ENCODE results near the gene ZNF740.
A peak's percentile ranks its signal among the peaks of the same experiment; 100 is the strongest.

The ZNF740 gene

DNA sequence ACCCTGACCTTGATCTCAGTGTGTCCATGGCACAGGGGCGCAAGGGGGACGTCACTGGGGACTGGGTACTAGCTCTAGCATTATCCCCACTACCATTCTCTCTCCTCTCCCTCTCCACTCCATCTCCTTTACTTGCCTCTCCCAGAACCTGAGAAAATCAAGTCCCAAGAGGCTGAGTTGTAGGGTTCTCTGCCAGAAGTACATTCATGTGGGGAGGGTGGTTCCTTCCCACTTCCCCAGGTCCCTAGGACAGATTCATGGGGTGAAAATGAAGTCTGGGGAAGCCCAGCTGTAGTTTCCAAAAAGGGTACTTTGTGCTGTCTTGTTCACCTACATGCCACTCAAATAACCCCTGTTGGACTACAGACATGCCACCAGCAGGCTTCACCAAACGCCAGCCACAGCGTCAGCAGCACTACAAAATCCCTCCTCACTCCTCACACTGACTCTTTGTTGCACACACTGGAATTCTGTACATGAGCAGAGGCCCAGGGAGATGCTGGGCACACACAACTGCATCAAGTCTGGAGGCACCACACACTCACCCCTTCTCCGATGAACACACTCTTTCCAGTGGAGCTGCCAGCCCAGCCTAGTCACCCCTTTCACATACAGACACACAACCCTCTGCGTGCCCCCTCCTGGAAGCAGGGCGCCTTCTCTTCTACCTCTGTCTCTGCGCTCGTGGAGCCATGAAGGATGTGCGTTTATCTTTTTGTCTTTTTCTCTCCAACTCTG, 44.5 kb downstream of the ZNF740 start:
- peak in 3 of 58 donors; percentile 16 to 21 (median 20) for DNase-seq

DNA sequence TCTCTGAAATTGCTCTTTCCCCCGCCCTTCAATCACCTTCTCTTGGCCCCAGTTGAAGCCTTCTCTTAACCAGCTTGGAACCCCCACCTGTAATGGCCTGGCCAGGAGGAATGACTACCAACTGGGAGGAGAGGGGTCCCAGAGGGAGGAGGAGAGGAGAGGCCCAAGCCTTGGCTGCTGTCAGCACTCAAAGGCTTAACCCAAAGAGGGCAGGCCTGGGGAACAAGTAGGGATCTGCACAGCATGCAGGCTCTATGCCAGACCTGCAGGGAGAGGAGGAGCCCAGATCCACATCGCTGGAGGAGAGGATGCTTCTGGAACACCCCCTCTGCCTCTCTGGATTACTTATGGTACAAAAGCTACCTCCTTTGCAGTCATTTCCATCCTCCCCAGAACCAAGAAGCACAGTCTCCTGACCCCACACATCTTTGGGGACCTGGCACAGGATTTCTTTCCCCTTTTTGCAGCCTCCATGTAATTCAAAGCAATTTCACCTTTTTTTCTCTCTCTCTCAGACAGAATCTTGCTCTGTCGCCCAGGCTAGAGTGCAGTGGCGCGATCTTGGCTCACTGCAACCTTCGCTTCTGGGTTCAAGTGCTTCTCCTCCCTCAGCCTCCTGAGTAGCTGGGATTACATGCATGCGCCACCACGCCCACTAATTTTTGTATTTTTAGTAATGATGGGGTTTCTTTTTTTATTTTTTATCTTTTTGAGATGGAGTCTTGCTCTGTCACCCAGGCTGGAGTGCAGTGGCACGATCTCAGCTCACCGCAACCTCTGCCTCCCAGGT, 45.3 kb downstream of the ZNF740 start:
- DNase-seq, result peak in 1 of 58 donors; percentile 28

DNA sequence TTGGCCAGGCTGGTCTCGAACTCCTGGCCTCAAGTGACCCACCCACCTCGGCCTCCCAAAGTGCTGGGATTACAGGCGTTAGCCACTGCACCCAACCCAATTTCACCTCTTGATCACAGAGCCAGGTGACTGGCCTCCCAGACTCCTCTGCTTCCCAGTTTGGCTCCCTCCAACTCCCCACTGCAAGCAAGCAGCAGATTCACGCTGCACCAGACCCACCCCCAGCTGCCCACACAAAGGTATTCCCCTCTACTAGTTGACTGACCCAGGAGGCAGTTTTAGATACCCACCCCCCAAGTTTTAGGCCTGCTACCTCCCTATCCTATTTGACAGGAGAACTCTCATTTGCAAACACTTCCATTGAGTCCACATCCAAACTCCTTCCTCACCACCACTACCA, 46.3 kb downstream of the ZNF740 start:
- DNase-seq, result no peak

DNA sequence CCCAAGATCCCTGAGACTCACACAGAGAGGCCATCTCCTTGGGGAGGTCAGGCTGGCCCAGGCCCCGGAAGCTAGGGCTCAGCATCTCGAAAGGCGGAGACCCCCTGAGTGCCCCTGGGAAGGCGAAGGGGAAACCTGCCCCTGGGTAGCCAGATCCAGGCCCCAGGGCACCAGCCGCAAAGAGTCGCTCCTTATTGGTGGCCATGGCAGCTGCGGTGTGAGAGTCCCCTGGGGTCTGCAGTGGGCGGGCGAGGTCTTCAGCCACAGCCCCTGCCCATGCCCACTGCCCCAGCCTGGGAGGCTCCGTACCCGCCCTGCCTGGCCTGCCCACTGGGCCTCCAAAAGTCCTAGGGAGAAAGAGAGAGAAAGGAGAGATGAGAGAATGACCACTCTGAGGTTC, 46.8 kb downstream of the ZNF740 start:
- DNase-seq, result no peak

DNA sequence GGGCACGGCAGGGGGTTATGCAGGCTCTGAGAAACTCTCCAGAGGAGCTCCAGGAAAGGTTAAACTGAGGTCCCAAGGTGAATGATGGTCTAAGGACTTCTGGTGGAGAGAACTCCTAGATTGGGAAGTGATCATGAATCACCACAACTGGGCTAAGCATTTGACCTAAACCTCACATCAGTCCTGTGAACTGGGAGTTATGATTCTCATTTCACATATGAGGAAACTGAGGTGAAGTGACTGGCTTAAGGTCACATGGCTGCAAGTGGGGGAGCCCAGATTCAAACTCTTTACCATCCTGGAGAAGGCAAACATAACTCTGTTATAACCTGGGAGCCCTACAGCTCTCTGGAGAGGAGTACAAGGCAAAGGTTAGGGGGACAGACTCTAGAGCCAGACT, 47.3 kb downstream of the ZNF740 start:
- no peak for DNase-seq

DNA sequence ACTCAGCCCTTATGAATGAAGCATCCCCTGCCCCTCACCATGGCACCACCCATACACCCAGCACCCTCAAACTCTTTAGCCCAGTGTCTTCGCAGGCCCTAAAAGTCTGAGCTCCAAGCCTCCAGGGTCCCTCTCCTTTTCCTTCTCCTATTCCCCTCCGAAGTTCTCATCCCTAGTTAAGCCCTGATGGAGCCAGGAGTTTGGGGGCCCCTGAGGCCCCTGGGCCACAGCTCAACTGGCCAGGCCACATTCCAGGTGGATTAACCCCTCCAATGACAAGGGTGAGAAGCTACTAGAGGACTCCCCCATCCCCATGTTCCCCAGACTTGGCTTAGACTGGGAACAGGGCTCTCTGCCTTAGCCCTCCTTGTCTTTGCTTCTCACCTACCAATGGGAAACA, 48.9 kb downstream of the ZNF740 start:
- no peak for DNase-seq

DNA sequence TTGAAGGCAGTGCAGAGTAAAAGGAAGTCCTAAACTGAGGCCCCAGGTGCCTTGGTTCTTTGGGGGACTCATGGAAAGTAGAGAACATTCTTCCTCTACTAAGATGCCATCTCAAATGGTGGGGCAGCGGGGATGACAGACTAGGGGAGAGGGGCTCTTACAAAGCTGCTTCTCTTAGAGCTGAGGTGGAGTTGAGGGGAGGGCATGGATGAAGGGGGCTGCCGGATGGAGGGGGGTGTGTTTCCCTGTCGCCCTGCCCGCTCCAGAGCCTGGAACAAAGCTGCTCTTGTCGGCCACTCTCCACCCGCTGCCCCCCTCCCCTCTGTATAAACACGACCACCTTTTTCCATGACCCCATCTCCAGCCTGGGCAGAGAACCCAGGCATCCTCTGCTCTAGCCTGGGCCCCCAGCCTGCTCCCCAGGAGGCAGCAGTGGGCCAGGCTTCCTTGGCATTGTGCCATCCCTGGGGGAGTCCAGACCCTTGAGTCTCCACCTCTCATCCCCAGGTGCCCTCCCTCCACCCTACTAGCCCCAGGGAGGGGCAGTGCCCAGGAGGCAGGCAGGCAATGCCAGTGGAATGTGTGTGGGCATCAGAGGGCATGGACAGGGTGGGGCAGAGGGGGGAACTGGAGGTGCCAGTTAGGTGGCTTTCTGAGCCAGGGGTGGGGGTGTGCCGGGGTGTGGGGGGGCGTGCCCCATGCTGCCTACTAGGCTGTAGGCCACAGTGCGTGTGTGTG, 49.8 kb downstream of the ZNF740 start:
- peak in 1 of 58 donors; percentile 28 for DNase-seq

DNA sequence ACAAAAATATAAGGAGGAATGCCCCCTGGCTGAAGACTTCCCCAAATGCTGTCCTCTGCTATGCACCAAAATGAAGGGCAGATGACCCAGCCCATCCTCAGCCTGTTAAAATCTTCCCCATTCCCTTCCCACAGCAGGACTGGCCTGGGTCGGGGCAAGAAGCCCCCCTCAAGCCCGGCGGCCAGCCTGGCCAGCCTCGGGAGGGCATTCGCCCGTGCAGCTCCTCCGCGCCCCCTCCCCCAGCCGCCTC, 51.1 kb downstream of the ZNF740 start:
- no peak for DNase-seq

DNA sequence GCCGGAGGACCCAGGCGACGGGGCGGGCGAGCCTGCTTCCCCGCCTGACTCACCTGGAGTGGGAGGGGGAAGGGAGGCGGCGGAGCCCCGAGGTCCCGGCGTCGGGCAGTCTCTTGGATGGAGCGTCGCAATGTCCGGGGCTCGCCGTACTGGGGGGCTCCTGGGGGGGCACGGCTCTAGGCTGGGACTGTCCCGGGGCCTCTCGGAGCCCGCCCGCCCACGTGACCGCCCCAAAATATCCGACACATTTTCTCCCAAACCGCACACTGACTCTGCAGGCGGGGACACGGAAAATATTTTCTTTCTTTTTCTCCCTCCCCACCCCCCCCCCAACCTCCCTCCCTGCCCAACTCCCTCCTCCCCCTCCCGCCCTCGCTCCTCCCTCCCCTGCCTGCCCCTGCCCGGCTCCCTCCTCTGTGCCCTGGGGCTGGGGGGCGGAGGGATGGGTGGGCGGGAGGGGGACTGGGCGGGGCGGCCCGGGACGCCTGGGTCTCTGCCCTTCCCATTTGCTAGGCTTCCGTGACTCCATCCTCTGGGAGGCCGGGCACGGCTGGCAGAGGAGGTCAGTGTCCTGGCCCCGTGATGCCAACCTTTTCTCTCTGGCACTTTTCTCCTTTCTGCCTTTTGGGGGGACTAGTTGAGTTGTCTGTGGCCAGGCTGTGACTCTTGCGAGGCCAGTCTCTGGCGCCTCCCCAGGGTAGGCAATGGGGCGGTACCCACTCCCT, 51.6 kb downstream of the ZNF740 start, which contains the start of gene RARG:
RARG (minus strand) TSS at position 289 of the 725 bp plus-strand sequence. CDS start 4,664 bp downstream, outside the sequence.
- peak in 33 of 58 donors; percentile 28 to 88 (median 48) for DNase-seq

DNA sequence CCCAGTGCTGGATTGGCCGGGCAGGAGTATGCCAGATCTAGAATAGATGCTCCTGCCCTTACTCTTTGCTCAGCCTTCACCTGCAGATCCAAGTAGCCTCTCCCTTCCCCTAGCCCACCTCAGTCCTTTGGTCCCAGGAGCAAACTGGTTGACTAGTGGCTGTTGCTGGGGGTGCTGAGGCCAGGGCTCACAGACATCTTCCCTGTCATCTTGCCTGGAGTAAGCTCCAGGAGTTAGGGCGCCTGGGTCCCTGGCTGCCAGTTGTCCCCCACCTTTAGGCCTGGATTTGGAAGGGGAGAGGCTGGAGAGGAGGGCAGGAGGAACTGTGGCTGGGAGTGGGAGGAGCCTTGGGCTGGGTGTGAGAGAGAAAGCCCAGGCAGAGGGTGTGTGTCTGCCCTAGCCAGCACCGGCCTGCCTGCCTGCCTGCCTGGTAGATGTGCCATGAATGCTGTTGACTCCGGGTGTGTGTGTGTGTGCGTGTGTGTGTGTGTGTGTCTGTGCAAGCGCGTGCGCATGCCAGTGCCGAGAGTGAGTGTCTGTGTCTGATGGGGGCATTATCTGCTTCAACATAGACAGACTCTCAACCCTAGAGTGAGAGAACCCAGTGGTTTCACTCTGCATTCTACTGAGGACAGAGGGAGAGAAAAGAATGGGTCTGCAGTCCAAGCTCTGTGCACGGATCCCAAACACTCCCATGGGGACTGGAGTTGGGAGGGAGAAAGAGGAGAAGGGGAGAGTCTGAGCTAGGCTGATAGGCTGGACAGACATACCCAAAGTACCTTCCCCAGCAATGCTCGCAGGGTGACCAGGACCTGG, 52.3 kb downstream of the ZNF740 start:
- DNase-seq, result peak in 15 of 58 donors; percentile 17 to 50 (median 39)

DNA sequence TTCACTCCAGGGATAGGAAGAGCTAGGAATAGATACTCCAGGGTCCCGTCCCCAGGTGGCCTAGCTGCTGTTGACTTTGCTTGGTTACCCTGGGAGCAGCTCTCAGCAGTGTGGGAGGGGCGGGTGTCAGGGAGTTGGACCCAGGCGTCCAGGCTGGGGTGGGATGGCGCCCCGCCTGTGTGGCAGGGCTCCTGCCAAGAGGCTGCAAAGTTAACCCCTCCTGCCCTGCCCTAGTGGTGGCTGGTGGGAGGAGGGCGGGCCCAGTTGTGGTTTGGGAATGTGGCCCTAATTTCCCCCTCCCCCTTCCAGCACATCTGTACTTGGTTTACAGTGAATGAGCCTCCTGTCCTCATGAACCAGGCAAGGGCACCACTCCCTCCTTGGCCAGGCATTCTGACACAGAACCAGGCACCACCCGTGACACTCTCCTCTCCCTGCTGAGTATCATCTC, 53.2 kb downstream of the ZNF740 start:
- DNase-seq, result no peak

DNA sequence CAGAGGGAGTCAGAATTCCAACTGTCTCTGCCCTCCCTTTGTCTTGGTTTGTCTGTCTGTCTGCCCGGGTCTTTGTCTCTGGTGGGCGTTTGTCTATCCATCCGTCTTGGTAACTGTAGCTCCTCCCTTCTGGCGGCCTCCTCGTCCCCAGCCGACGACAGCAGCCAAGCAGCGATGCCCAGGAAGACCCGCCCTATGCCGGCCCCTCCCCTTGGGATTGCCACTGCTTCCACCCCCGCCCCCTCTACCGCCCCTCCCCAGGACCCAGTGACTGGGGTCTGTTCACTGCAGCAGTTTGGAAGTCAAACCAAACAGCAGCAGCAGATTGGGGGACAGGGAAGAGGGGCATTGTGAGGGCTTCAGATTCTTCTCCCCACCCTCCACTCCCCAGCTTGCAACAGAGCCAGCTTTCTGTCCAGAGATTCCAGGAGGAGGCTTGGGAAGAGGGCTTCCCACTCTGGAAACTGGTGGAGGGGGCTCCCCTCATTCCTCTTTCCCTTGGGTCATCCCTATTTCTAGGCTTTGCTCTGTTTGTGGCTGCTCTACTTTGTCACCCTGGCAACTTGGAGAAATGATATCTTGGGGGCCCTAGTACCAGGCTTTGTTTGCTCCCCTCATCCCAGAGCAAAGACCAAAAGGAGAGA, 53.9 kb downstream of the ZNF740 start:
- peak in 3 of 58 donors; percentile 15 to 19 (median 15) for DNase-seq

DNA sequence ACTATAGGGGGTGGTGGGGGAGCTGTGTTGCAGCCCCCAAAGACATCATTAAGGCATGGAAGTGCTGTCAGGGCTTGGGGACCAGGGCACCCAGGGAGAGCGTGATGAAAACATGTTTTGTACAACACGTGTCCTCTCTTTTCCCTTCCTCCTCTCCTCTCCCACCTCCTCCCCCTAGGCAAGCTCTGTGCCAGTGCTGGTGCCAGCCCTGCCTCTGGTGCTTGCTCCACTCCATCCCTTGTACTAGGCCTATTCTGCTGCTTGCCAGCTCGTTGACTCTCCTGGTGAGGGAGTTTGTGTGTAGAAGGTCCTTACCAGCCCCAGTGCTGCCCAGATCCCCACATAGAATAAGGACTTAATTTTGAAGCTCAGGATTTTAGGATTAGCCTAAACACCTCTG, 54.6 kb downstream of the ZNF740 start:
- DNase-seq, result peak in 3 of 58 donors; percentile 8 to 18 (median 16)

DNA sequence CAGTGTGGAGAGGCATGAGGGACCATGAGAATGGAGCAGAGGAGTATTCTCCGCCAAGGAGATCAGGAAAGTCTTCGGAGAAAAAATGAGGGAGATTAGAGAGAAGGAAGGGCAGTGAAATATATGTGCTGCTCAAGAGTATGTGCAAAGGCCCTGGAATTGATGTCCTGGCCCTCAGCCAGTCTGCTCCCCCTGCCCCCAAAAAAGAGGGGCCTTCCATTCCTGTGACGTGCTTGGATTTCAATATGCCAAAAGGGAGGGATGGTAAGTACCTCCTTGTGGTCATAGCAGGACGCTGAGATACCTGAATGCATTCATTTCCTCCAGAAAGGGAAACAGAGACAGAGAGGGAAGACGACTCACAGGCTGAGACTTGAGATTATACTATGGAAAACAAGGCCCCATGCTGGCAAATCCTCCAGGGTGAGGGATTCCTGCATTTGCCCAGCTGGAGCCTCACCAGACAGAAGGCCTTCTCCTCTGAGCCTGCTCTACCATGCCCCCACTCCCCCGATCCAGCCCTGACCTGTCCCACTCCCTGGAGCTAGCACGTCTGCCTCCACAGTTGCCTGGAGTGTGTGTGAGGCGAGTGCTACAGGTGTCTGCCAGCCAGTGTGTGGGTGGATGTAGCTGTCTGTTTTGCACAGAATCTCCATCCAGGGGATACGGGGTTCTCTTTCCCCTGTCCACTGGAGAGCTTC, 55.4 kb downstream of the ZNF740 start:
- peak in 3 of 58 donors; percentile 12 to 36 (median 29) for DNase-seq

DNA sequence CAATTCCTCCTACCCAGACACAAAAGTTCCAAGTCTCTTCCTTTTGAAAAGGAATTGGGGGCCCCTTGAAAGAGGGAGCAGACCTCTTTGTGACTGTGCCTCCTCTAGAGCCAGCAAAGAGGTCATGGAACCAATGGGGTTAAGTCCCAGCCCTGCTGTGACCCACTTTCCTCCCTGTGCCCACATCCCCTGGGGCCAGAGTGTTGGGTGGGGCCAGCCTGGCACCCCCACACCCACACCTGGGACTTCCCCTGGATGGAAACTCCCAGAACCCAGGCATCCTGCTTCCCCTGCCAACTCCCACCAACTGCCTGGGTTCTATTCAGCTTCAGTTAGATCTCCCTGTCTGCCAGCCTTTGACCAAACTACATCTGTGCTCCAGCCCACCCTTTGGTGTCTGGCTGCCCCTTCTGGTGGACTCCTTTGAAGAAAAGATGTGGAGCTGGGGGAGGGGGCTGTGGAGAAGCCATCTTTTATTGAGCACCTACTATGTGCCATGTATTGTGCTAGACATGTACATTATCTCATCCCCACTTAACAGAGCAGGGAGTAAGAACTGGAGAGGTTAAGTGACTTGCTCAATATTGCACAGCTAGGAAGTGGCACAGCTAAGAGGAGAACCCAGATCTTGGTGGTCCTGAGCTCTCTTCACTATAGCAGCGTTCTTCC, 56.1 kb downstream of the ZNF740 start:
- DNase-seq, result no peak

DNA sequence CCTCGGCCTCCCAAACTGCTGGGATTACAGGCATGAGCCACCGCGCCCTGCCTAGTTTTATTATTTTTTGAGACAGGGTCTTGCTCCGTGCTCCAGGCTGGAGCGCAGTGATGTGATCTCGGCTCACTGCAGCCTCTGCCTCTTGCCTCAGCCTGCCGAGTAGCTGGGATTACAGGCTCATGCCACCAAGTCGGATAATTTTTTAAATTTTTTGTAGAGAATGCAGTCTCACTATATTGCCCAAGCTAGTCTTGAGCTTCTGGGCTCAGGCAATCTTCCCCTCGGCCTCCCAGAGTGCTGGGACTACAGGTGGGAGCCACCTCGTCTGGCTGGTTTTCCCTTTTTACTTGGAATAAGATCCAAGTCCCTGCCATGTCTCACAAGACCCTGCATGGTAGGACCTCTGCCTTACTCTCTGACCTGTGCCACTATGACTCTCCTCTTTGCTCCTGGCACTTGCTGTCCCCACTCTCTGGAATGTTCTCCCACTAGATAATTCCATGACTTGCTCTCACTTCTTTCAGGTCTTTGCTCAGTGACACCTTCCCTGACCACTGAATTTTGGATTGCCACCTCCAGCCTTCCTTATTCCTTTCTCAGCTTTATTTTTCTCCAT, 59.2 kb downstream of the ZNF740 start:
- no peak for DNase-seq

DNA sequence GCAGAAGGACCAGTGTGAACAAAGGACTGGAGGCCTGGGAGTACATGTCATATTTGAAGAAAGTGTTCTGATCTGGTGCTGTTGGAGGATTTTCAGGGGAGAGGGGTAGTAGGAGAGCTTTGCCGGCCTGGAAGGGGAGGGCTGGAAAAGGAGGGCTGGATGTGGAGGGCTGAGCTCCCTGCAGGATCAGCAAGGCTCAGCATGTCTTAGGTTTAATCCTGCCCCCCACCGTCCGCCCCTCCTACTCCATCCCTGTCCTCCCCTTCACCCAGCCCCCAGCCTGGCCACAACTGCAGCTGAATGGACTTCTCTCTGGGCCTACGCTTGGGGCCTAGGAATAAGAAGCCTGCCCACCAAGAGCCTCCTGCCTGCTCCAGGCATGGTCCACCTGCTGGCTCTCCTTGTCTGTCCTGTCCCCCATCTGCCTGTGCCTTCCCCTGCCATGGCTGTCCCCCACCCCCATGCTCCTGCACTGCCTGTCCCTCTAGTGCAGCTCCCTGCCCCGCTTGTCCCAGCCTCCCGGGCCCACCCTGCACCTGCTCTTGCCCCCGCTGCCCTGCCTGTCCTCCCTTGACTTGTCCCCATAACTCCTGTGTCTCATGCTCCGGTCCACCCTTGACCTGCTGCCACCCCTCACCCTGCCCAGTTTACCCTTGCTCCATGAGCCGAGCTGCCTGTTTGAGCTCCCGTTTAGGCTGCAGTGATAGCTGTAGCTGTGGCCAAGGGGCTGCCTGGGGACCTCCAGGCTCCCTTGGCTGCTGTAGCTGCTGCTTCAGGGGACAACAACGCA, 61.3 kb downstream of the ZNF740 start:
- DNase-seq, result no peak

Measured in anterior cingulate cortex (tissue), 58 donors.